PC-3 (cell line): Measurements from ENCODE around the gene MAP2K3. TPM values are rescaled to one million over a fixed set of nuclear protein-coding genes. Genes with fewer than 3 reads are reported as not detected.

Experiments
- ATAC-seq: fragments of 200-7000 bp; cut with Tn5 transposase; 2 replicates; pipeline ENCODE4 v1.9.1; 2020; ENCODE audit warnings: mild to moderate bottlenecking, moderate library complexity
- BruUV-seq: library from RNA; stranded (reverse); fragments of 400-500 nt; replicated peaks from 2 replicates; lab custom pipeline; 2021; lab: Mats Ljungman, UMichigan
- CTCF ChIA-PET: fragments of 300-600 bp; sonication (Branson Sonifier 250); formaldehyde crosslinking; loops from one replicate; lab custom pipeline; 2022; ENCODE audit warnings: antibody characterized with exemption; lab: Charles Lee
- POLR2A ChIA-PET: fragments of 300-600 bp; sonication (Branson Sonifier 250); formaldehyde crosslinking; loops from one replicate; lab custom pipeline; 2022; ENCODE audit warnings: antibody characterized with exemption; ENCODE audit not compliant: unreplicated experiment; lab: Charles Lee
- DNase-seq: peaks from one replicate; pipeline ENCODE4 v3.0.0-alpha.2; 2015
- H2AFZ ChIP-seq: fragments of 300-600 bp; sonication (generic); 2 replicates; pipeline ENCODE4 v1.6.0; 2016; ENCODE audit warnings: antibody characterized with exemption, low read length
- H3F3A ChIP-seq: fragments of 300-600 bp; sonication (generic); one replicate; pipeline ENCODE4 v1.6.0; 2017; ENCODE audit warnings: antibody characterized with exemption, low read length, control low read depth, mild to moderate bottlenecking; ENCODE audit not compliant: unreplicated experiment
- H3K27ac ChIP-seq: fragments of 300-600 bp; sonication (generic); 2 replicates; pipeline ENCODE4 v1.5.1; 2016; ENCODE audit warnings: mild to moderate bottlenecking, low read length
- H3K27me3 ChIP-seq: fragments of 300-600 bp; sonication (generic); 2 replicates; pipeline ENCODE4 v1.6.1; 2016; ENCODE audit warnings: low read length, mixed read lengths
- H3K36me3 ChIP-seq: fragments of 300-600 bp; sonication (generic); 2 replicates; pipeline ENCODE4 v1.6.1; 2016; ENCODE audit warnings: low read depth, mixed run types, low read length, mixed read lengths
- H3K4me1 ChIP-seq: fragments of 300-600 bp; sonication (generic); 2 replicates; pipeline ENCODE4 v1.5.1; 2016; ENCODE audit warnings: low read length; ENCODE audit not compliant: insufficient read depth
- H3K4me2 ChIP-seq: fragments of 300-600 bp; sonication (generic); 2 replicates; pipeline ENCODE4 v1.6.0; 2016; ENCODE audit warnings: low read length
- H3K4me3 ChIP-seq: fragments of 300-600 bp; sonication (generic); 2 replicates; pipeline ENCODE4 v1.5.1; 2016; ENCODE audit warnings: mild to moderate bottlenecking, low read length, mixed read lengths
- H3K79me2 ChIP-seq: fragments of 300-600 bp; sonication (generic); 2 replicates; pipeline ENCODE4 v1.6.1; 2017; ENCODE audit warnings: low read length, mixed read lengths
- H3K9ac ChIP-seq: fragments of 300-600 bp; sonication (generic); 2 replicates; pipeline ENCODE4 v1.6.0; 2016; ENCODE audit warnings: mild to moderate bottlenecking, low read length
- H3K9me2 ChIP-seq: fragments of 300-600 bp; sonication (generic); replicated peaks from 2 replicates; pipeline ENCODE4 v1.6.1; 2016; ENCODE audit warnings: mixed run types, low read length, mixed read lengths
- H3K9me3 ChIP-seq: fragments of 300-600 bp; sonication (generic); 2 replicates; pipeline ENCODE4 v1.6.1; 2016; ENCODE audit warnings: low read length, mixed read lengths
- H4K20me1 ChIP-seq: fragments of 300-600 bp; sonication (generic); 2 replicates; pipeline ENCODE4 v1.6.1; 2016; ENCODE audit warnings: low read length, mixed read lengths
- EZH2 ChIP-seq: fragments of 300-600 bp; sonication (generic); IDR thresholded peaks from one replicate; pipeline ENCODE4 v1.6.1; 2017; ENCODE audit warnings: antibody characterized with exemption, mild to moderate bottlenecking, low read length; ENCODE audit not compliant: unreplicated experiment
- EZH2phosphoT487 ChIP-seq: fragments of 300-600 bp; sonication (generic); IDR thresholded peaks from 2 replicates; pipeline ENCODE4 v1.6.1; 2018; ENCODE audit warnings: mild to moderate bottlenecking, antibody characterized with exemption, low read length, borderline replicate concordance
- intact Hi-C: fragments of 100-400 bp; cut with micrococcal nuclease; formaldehyde crosslinking; loops from 2 replicates; pipeline ENCODE4 v1.9.0; 2023
- total RNA-seq: library from RNA; depleted of rRNA; stranded (reverse); fragments of >200 nt; gene quantifications from 2 replicates; pipeline ENCODE4 v1.2.3, GENCODE V29; 2014
- TF ChIP-seq, protein P1 (sequence below): fragments of 300-600 bp; sonication (generic); conservative IDR thresholded peaks from 2 replicates; pipeline ENCODE4 v1.5.1; 2017; ENCODE audit warnings: antibody characterized with exemption, low read depth, mild to moderate bottlenecking, low read length

Gene MAP2K3
- total RNA-seq, 1 experiment from 2014 or later, result 54.0 TPM

- Histone ChIP-seq H3K36me3 (no peaks in the 10 kb centered on the region), H3K9me3 (no peaks in the 10 kb centered on the region), H3K4me3 (peak overlapping the region; percentile 87), H3F3A (no peaks in the 10 kb centered on the region), H3K9me2 (no peaks in the 10 kb centered on the region), H3K27ac (no peak overlapping the region), H4K20me1 (peaks cover 26% of the 10 kb centered on the region), H3K4me2 (peak overlapping the region; percentile 87), H3K27me3 (no peaks in the 10 kb centered on the region), H2AFZ (peak overlapping the region; percentile 82), H3K4me1 (peaks cover 42% of the 10 kb centered on the region), H3K9ac (peak overlapping the region; percentile 30), H3K79me2 (peaks cover 40% of the 10 kb centered on the region)
- no peak for TF ChIP-seq EZH2phosphoT487
- no peak for TF ChIP-seq EZH2
- TF ChIP-seq, protein P1, sequence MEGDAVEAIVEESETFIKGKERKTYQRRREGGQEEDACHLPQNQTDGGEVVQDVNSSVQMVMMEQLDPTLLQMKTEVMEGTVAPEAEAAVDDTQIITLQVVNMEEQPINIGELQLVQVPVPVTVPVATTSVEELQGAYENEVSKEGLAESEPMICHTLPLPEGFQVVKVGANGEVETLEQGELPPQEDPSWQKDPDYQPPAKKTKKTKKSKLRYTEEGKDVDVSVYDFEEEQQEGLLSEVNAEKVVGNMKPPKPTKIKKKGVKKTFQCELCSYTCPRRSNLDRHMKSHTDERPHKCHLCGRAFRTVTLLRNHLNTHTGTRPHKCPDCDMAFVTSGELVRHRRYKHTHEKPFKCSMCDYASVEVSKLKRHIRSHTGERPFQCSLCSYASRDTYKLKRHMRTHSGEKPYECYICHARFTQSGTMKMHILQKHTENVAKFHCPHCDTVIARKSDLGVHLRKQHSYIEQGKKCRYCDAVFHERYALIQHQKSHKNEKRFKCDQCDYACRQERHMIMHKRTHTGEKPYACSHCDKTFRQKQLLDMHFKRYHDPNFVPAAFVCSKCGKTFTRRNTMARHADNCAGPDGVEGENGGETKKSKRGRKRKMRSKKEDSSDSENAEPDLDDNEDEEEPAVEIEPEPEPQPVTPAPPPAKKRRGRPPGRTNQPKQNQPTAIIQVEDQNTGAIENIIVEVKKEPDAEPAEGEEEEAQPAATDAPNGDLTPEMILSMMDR, result no peak
- ChIA-PET CTCF (no interaction called here), POLR2A (no interaction called here)
- intact Hi-C loops, result no loop called here
- BruUV-seq, result no TSS peak
- DNase-seq, result peak; percentile 63
- ATAC-seq, result peak; percentile 0
Measured at GRCh38 chr17:21283482-21284318, 811 bp upstream of the MAP2K3 start.

GRCh38 chr17:21285164-21286065 lies 904 bp downstream of the MAP2K3 start:
- no peak for TF ChIP-seq EZH2
- TF ChIP-seq EZH2phosphoT487, result no peak
- TF ChIP-seq, protein P1, result no peak
- BruUV-seq, result no TSS peak
- intact Hi-C loops, result no loop called here
- H3K9me3 ChIP-seq, result no peaks in the 10 kb centered on the region
- no peak for ATAC-seq
- H4K20me1 ChIP-seq, result peaks cover 43% of the 10 kb centered on the region
- DNase-seq, result peak; percentile 55
- peak overlapping the region; percentile 92 for H3K4me2 ChIP-seq
- H3K4me3 ChIP-seq, result peak overlapping the region; percentile 87
- peaks cover 56% of the 10 kb centered on the region for H3K4me1 ChIP-seq
- ChIA-PET POLR2A (interaction anchor here (0.6 kb wide), 1 partner anchor 338 kb away, joined by 3 read pairs; no protein-coding TSS in a partner anchor), CTCF (interaction anchor here (0.6 kb wide), 1 partner anchor 172 kb away, joined by 13 read pairs; no protein-coding TSS in a partner anchor)
- H3K9me2 ChIP-seq, result no peaks in the 10 kb centered on the region
- peak overlapping the region; percentile 96 for H3K27ac ChIP-seq
- H3K79me2 ChIP-seq, result peaks cover 57% of the 10 kb centered on the region
- H3K9ac ChIP-seq, result peak overlapping the region; percentile 89
- H3K27me3 ChIP-seq, result peaks cover 2% of the 10 kb centered on the region; the same call in 1 of the 2 replicates
- H3F3A ChIP-seq, result no peaks in the 10 kb centered on the region
- H3K36me3 ChIP-seq, result no peaks in the 10 kb centered on the region
- no peak overlapping the region for H2AFZ ChIP-seq
